Right renal cortex interstitium (tissue), 3 donors: ENCODE measurements around the gene ZBTB38. TPM values are rescaled to one million over a fixed set of nuclear protein-coding genes. Genes with fewer than 3 reads are reported as not detected.

Experiments used
- DNase-seq, 3 donors: peaks; one replicate each; pipeline ENCODE4 v3.0.0-alpha.2; 2013; ENCODE audit warnings: low read depth in 3 of 3, low spot score in 2 of 3
- polyA plus RNA-seq, 3 donors: library from polyadenylated mRNA; unstranded; fragments of 120-200 nt; gene quantifications; one replicate each; pipeline ENCODE4 v1.2.1, GENCODE V29; 2013; ENCODE audit not compliant: insufficient read length in 3 of 3

The ZBTB38 gene
- polyA plus RNA-seq, 3 donors = 52.1 to 67.8 (median 57.5) TPM

DNA sequence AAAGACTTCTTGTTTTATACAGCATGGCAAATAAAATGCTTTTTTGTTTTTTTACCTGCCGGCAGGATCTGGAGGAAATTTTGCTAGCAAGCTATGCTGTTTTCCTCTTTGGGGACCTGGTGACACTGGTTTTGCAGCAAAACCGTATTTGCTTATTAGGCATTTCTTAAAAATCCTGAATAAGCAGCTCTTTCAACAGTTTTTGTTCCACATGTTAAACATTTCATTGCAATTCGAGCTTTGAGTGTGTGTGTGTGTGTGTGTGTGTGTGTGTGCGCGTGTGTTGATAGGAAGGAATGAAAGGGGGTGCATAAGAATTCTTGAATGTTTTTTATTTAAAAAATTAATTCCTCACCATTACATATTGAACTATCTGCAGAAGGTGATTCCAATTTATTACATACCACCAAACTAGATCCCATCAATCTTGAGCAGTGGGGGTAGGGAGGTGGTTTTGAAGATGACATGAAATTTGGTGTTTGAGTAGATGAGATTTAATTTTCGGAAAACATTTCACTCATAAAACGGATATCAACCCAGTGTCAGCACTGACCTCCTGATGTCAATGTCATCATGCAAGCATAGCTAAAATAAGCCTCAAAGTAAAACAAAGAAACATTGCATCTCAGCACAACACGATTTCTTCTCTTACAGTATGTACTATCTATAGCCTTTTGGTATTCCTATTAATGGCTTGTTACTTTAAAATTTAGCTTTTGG is 17.3 kb downstream of the ZBTB38 start:
- DNase-seq = no peak

- no peak for DNase-seq
Measured at GRCh38 chr3:141386126-141386488, 17.8 kb downstream of the ZBTB38 start.

DNA sequence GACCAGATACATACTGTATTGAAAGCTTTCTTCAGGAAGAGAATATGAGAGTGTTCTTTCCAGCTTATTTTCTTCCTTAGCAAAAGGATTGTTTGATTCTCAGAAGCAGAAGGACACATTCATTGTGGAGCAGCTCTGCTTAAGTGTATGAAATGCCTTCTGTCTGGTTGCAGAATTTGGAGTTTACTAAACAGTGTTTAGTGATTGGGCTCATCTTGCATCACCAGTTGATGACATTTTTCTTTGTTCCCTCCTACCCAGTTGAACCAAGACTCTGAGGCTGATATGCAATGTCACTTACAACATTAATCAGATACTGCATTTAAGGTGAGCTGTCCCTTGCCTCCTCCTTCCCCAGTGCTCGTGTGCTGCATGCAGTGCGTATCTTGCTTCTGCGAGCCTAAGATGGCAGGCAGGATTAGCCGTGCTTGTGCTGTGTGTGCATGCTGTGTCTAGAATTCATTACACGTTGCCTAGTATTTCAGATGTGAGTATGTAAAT is 18.4 kb downstream of the ZBTB38 start:
- DNase-seq = no peak

DNA sequence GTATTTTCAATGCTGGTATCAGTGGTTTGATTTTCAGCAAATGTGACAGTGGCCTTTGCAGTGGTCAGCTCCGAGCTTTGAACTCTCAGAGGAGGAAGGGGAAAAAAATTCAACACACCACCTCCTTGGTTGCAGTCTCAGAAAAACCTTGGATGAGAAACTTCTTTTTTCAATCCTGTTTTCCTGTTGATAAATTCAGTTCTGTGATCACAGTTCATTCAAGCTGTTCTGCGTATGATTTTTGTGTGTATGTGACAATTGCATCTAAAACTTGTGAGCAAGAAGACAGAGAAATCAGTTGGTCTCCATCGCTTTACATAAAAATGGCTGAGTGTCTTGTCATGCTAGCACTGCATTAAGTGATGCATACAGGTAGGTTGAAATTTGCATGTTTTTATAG is 19.2 kb downstream of the ZBTB38 start:
- no peak for DNase-seq

- DNase-seq = no peak
Measured at GRCh38 chr3:141388395-141388794, 20.1 kb downstream of the ZBTB38 start.

GRCh38 chr3:141388823-141389621 is 20.7 kb downstream of the ZBTB38 start:
- no peak for DNase-seq

GRCh38 chr3:141389703-141390102 is 21.4 kb downstream of the ZBTB38 start:
- no peak for DNase-seq

DNA sequence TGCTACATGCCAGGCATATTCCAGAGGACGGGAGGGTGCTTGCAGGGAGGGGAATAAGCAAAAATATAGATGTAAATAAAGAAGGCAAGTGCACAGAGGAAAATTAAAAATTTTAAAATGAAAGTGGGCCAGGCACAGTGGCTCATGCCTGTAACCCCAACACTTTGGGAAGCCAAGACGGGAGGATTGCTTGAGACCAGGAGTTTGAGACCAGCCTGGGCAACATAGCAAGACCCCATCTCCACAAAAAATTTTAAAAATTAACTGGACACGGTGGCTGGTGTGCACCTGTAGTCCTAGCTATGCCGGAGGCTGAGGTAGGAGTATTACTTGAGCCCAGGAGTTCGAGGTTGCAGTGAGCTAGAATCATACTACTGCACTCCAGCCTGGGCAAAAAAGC is 22.4 kb downstream of the ZBTB38 start:
- no peak for DNase-seq

GRCh38 chr3:141391298-141391990 is 23.1 kb downstream of the ZBTB38 start:
- no peak for DNase-seq

DNA sequence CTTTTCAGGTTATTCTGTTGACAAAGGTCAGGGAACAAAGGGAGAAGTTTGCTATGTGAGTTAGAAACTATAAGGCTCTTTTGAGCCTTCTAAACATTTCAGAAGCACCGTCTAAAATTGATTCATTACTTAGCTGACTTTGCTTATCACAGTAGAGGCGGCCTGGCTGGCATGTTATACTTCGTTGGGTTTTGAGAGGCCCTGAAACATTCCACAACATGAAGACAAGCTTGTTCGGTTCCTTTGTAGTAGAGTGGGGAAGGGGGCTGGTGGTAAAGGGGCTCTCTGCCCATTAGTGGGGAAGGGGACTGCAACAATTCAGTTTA is 23.6 kb downstream of the ZBTB38 start:
- no peak for DNase-seq

GRCh38 chr3:141392416-141392815 is 24.1 kb downstream of the ZBTB38 start:
- no peak for DNase-seq

DNA sequence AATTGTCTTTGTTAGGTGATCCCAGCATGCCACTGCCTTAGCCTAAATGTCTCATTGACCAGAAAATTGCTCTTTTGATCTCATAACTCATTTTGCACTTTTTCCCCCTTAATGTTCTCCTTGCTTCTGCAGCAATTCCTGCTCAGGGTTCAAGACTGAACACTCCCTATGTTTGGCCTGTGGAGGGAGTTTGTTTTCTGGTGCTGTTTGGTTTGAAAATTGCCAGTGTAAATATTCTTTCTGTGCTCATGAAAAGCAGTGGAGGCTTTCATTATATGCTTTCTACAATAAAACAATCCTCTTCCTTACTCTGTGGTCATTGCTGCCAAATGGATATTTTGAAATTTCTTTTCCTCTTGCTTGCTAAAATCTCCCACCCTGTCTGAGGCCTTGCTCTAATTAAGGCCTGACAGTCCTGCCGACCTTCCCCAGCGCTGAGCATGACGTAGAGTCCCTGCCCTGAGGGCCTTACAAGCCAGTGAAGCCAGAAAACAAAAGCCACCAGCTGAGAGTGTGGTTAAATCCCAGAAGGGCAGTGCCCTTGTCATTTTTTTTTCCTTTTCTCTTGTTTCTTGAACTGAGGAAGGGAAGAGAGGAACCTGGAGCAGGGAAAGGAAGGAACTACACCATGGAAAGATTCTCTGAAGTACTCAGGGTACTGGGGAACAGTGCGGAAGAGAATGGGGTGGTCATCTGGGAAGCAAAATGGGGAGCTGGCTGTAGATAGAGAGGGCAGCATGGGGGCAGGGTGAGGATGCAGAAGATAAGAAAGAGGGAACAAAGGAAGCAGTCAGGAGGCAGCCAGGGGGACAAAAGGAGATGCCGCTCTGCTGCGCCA is 24.8 kb downstream of the ZBTB38 start:
- DNase-seq = no peak

- no peak for DNase-seq
Measured at GRCh38 chr3:141393735-141394076, 25.4 kb downstream of the ZBTB38 start.

- no peak for DNase-seq
Measured at GRCh38 chr3:141394560-141394959, 26.3 kb downstream of the ZBTB38 start.

- DNase-seq = no peak
Measured at GRCh38 chr3:141395005-141395589, 26.8 kb downstream of the ZBTB38 start.

DNA sequence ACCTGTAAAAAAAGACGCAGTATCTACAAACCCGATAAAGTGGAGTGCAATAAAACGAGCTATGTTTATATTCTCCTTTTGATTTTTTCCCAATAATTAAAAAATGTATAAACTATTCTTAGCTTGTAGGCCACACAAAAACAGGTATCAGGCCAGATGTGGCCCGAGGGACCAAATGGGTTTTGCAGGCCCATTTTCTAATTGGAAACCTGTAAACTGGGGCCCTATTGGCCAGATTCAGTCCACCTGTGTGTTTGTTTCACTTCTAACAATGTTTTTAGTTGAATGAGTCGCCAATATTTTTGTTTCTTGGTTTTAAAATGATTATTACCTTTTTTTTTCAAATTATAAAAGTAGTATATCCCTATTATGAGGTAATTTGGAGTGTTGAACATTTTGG is 29.7 kb downstream of the ZBTB38 start:
- DNase-seq = no peak

GRCh38 chr3:141399200-141399599 is 30.9 kb downstream of the ZBTB38 start:
- DNase-seq = no peak

DNA sequence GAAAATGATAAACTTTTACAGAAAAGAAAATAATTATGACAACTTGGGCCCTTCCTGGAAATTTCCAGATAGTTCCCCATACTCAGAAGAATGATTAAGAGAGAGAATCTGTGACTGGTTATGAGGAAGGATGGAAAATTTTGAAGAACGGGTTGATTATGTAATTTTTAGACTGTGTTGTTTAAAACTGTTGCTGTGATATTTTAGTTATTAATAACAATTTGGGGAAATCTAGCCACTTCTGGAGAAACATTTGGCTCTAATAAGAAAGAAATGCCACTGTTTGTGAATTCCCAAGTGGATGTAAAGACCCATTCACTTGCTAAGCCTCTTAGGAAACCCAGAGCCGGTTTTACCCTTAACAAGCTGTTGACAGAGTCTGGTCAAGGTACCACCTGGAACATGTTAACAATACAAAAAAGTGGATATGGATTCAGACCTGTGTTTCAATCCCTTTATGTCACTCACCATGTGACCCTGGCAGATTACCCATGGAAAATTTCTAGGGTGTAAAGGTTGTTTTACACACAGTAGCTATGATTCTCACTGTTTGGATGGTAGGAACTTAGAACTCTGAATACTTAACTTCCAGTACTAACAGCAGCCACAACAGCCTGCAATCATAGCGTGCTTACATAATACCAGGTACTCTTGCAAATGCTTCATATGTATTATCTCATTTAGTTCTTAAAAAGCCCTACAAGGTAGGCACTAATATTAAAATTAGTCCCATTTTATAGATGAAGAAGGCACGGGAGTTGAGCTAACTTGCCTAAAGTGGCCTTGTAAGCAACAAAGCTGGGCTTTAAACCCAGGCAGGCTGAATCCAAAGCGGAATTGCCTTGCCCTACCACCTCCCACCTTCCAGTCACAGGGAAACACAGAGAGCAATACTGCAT is 32.0 kb downstream of the ZBTB38 start:
- DNase-seq = no peak

GRCh38 chr3:141401095-141401494 is 32.8 kb downstream of the ZBTB38 start:
- DNase-seq = no peak
